Measurements from ENCODE around the gene MAPK8IP1.

DNA sequence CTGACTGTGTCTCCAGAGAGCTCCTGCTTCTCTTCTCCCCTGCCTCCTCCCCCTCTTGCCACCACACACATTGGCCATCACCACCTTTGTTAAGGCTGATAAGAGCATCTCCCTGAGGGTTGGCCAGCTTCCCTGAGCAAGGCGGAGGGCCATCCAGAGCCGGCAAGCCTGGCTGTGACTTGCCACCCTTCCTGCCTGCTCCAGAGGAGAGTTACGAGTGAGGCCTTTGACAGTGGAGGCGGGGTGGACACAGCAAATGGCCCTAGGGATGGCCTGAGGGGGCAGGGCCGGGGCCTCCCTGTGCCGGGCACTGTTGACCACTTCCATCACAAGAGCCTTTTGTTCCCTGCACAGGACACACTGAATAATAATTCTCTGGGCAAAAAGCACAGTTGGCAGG, 16.2 kb downstream of the MAPK8IP1 start:
- no peak for TF ChIP-seq POLR2A (IDR thresholded peaks at IDR 0.05)
- TF ChIP-seq, protein P1, sequence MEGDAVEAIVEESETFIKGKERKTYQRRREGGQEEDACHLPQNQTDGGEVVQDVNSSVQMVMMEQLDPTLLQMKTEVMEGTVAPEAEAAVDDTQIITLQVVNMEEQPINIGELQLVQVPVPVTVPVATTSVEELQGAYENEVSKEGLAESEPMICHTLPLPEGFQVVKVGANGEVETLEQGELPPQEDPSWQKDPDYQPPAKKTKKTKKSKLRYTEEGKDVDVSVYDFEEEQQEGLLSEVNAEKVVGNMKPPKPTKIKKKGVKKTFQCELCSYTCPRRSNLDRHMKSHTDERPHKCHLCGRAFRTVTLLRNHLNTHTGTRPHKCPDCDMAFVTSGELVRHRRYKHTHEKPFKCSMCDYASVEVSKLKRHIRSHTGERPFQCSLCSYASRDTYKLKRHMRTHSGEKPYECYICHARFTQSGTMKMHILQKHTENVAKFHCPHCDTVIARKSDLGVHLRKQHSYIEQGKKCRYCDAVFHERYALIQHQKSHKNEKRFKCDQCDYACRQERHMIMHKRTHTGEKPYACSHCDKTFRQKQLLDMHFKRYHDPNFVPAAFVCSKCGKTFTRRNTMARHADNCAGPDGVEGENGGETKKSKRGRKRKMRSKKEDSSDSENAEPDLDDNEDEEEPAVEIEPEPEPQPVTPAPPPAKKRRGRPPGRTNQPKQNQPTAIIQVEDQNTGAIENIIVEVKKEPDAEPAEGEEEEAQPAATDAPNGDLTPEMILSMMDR (IDR thresholded peaks at IDR 0.05): no peak

Data from adrenal gland (tissue), 5 donors.